ENCODE measurements around the gene MYO5C.

DNA sequence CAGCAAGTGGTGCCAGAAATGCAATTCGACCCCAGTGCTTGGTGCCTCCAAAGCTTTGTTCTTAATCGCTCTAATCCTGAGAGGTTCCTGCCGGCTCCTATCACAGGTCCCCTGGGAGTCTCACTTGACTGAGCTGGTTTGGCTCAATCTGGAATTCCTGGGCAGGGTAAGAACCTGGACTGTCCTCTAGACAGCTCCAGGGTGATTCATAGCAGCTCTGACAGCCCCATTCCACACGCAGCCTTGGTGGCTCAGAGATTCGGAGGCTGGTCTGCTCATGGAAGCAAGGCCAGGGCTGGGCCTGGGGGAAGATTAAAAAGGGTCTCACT is 37.9 kb downstream of the MYO5C start:
- TF ChIP-seq, protein P1, sequence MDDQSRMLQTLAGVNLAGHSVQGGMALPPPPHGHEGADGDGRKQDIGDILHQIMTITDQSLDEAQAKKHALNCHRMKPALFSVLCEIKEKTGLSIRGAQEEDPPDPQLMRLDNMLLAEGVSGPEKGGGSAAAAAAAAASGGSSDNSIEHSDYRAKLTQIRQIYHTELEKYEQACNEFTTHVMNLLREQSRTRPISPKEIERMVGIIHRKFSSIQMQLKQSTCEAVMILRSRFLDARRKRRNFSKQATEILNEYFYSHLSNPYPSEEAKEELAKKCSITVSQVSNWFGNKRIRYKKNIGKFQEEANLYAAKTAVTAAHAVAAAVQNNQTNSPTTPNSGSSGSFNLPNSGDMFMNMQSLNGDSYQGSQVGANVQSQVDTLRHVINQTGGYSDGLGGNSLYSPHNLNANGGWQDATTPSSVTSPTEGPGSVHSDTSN (IDR thresholded peaks at IDR 0.05; ENCODE audit: insufficient replicate concordance, low read depth, low read length) = no peak
- no peak for TF ChIP-seq EP300 (IDR thresholded peaks at IDR 0.05; ENCODE audit: borderline replicate concordance in 1 of 2, control insufficient read depth in 1 of 2, low read depth in 2 of 2, low read length in 2 of 2)
- no peak for TF ChIP-seq EZH2 (IDR thresholded peaks at IDR 0.05; ENCODE audit: borderline replicate concordance, control insufficient read depth, low read depth, low read length)
- TF ChIP-seq CTCF (IDR thresholded peaks at IDR 0.05 in 2 of 3, conservative IDR thresholded peaks at IDR 0.05 in 1 of 3; ENCODE audit: control insufficient read depth in 2 of 3, extremely low read depth in 1 of 3, insufficient read depth in 1 of 3, low read depth in 3 of 3, low read length in 3 of 3) = no peak
- TF ChIP-seq BRCA1 (IDR thresholded peaks at IDR 0.05; ENCODE audit: low read depth, low read length) = no peak
- no peak for TF ChIP-seq SMAD1 (IDR thresholded peaks at IDR 0.05; ENCODE audit: low read depth, partially characterized antibody)
- no peak for TF ChIP-seq POLR2A (IDR thresholded peaks at IDR 0.05; ENCODE audit: low read depth, low read length)
- no peak for TF ChIP-seq MXI1 (IDR thresholded peaks at IDR 0.05; ENCODE audit: low read depth, low read length)
- no peak for TF ChIP-seq CEBPB (IDR thresholded peaks at IDR 0.05; ENCODE audit: borderline replicate concordance in 1 of 2, low read depth in 2 of 2, low read length in 2 of 2)
- TF ChIP-seq, protein P2, sequence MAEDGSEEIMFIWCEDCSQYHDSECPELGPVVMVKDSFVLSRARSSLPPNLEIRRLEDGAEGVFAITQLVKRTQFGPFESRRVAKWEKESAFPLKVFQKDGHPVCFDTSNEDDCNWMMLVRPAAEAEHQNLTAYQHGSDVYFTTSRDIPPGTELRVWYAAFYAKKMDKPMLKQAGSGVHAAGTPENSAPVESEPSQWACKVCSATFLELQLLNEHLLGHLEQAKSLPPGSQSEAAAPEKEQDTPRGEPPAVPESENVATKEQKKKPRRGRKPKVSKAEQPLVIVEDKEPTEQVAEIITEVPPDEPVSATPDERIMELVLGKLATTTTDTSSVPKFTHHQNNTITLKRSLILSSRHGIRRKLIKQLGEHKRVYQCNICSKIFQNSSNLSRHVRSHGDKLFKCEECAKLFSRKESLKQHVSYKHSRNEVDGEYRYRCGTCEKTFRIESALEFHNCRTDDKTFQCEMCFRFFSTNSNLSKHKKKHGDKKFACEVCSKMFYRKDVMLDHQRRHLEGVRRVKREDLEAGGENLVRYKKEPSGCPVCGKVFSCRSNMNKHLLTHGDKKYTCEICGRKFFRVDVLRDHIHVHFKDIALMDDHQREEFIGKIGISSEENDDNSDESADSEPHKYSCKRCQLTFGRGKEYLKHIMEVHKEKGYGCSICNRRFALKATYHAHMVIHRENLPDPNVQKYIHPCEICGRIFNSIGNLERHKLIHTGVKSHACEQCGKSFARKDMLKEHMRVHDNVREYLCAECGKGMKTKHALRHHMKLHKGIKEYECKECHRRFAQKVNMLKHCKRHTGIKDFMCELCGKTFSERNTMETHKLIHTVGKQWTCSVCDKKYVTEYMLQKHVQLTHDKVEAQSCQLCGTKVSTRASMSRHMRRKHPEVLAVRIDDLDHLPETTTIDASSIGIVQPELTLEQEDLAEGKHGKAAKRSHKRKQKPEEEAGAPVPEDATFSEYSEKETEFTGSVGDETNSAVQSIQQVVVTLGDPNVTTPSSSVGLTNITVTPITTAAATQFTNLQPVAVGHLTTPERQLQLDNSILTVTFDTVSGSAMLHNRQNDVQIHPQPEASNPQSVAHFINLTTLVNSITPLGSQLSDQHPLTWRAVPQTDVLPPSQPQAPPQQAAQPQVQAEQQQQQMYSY (CRISPR knock-in tag; IDR thresholded peaks at IDR 0.05) = no peak
- TF ChIP-seq SUZ12 (IDR thresholded peaks at IDR 0.05; ENCODE audit: unreplicated experiment) = no peak
- no peak for TF ChIP-seq SMC3 (IDR thresholded peaks at IDR 0.05; ENCODE audit: borderline replicate concordance, low read length)

Measured in GM12878 (cell line).